ENCODE measurements around the gene EPB41L2.

GRCh38 chr6:131058236-131058635, 4.8 kb downstream of the EPB41L2 start:
- TF ChIP-seq POLR2AphosphoS5 (IDR thresholded peaks at IDR 0.05): no peak
- no peak for TF ChIP-seq POLR2A (IDR thresholded peaks at IDR 0.05; ENCODE audit: low read depth)
- no peak for TF ChIP-seq CTCF (IDR thresholded peaks at IDR 0.05)

Measured in esophagus muscularis mucosa (tissue), 3 donors.